Hepatocyte (in vitro differentiated cells): ENCODE data around the gene SLFN5.

Experiments used
- CTCF ChIP-seq: fragments of 200-600 bp; sonication (generic); IDR thresholded peaks from 2 replicates; pipeline ENCODE4 v1.5.1; 2016; ENCODE audit warnings: antibody characterized with exemption, mild to moderate bottlenecking; ENCODE audit not compliant: poor library complexity
- EZH2 ChIP-seq: fragments of 200-600 bp; sonication (generic); IDR thresholded peaks from 2 replicates; pipeline ENCODE4 v1.6.1; 2016; ENCODE audit warnings: antibody characterized with exemption, mild to moderate bottlenecking, borderline replicate concordance
- EZH2phosphoT487 ChIP-seq: fragments of 200-600 bp; sonication (generic); IDR thresholded peaks from one replicate; pipeline ENCODE4 v1.6.1; 2018; ENCODE audit warnings: antibody characterized with exemption, mild to moderate bottlenecking, low read depth, moderate library complexity; ENCODE audit not compliant: unreplicated experiment, severe bottlenecking

DNA sequence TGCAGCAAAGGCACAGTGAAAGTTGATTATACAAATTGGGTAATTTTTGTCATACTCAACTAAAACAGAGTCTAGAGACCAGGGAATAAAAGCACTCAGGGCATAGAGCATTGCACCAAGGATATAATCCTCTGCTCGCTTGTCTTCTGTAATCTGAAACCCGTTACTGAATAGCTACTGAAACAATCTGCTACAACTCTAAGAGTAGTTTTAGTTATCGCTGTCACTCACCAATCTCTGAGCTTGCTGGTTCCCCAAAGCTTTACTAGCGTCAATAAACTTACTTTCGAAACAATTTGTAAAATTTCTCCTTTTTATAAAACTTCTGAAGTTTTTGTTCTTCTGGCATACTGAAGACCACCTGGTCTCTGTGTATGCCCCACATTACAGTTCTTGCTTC lies 25.8 kb upstream of the SLFN5 start:
- no peak for TF ChIP-seq CTCF
- TF ChIP-seq EZH2, result no peak
- no peak for TF ChIP-seq EZH2phosphoT487
